CD4-positive, CD25-positive, alpha-beta regulatory T cell (primary cell): Measurements from ENCODE around the gene TMEM186. TPM values are rescaled to one million over a fixed set of nuclear protein-coding genes. Genes with fewer than 3 reads are reported as not detected.
A peak's percentile ranks its signal among the peaks of the same experiment; 100 is the strongest.

Experiments used
- ATAC-seq, 2 donors: fragments of 150-1000 bp; cut with Tn5 transposase; one replicate each; pipeline ENCODE4 v1.10.0; 2021; ENCODE audit warnings: low read depth in 2 of 2, moderate number of reproducible peaks in 2 of 2, moderate library complexity in 1 of 2
- DNase-seq, 3 donors: peaks; one replicate each; pipeline versions ENCODE4 v3.0.0 to v3.0.0-alpha.2; 2012 to 2022; ENCODE audit warnings: mixed read lengths in 1 of 3
- H3K27ac ChIP-seq: one replicate; pipeline ENCODE4 v1.7.0; 2013; ENCODE audit warnings: mild to moderate bottlenecking, low read length; ENCODE audit not compliant: insufficient read depth, poor library complexity, severe bottlenecking
- H3K27me3 ChIP-seq: one replicate; pipeline ENCODE4 v1.7.0; 2013; ENCODE audit warnings: low read length; ENCODE audit not compliant: control insufficient read depth, insufficient read depth
- H3K36me3 ChIP-seq: one replicate; pipeline ENCODE4 v1.7.0; 2013; ENCODE audit warnings: mild to moderate bottlenecking, low read length, moderate library complexity; ENCODE audit not compliant: control insufficient read depth, insufficient read depth
- H3K4me1 ChIP-seq: 2 replicates; pipeline ENCODE4 v1.7.0; 2013; ENCODE audit warnings: mild to moderate bottlenecking, low read length; ENCODE audit not compliant: insufficient read depth, control insufficient read depth, poor library complexity, severe bottlenecking
- H3K4me3 ChIP-seq: one replicate; pipeline ENCODE4 v1.7.0; 2013; ENCODE audit warnings: low read depth, mild to moderate bottlenecking, low read length, moderate library complexity
- H3K9me3 ChIP-seq, 2 experiments: 1 replicate in 1 of 2; 2 replicates in 1 of 2; pipeline ENCODE4 v1.7.0; 2013; ENCODE audit warnings: low read length in 2 of 2, mild to moderate bottlenecking in 1 of 2, moderate library complexity in 1 of 2; ENCODE audit not compliant: control insufficient read depth in 2 of 2
- H3K27ac Mint-ChIP-seq, 3 donors: one replicate each; pipeline ENCODE4 v1.8.0; 2020 to 2022; ENCODE audit warnings: mild to moderate bottlenecking in 3 of 3, mixed read lengths in 3 of 3, moderate library complexity in 2 of 3
- H3K27me3 Mint-ChIP-seq: one replicate; pipeline ENCODE4 v1.8.0; 2022; ENCODE audit warnings: mild to moderate bottlenecking, mixed read lengths
- H3K36me3 Mint-ChIP-seq: one replicate; pipeline ENCODE4 v1.8.0; 2020; ENCODE audit warnings: mixed read lengths
- H3K4me1 Mint-ChIP-seq, 4 donors: one replicate each; pipeline ENCODE4 v1.8.0; 2020 to 2022; ENCODE audit warnings: mixed read lengths in 4 of 4, mild to moderate bottlenecking in 1 of 4
- H3K4me3 Mint-ChIP-seq, 4 donors: one replicate each; pipeline ENCODE4 v1.8.0; 2020 to 2022; ENCODE audit warnings: mild to moderate bottlenecking in 4 of 4, mixed read lengths in 4 of 4, moderate library complexity in 3 of 4
- H3K9me3 Mint-ChIP-seq, 7 donors: one replicate each; pipeline ENCODE4 v1.8.0; 2020 to 2022; ENCODE audit warnings: mixed read lengths in 7 of 7, mild to moderate bottlenecking in 3 of 7, moderate library complexity in 2 of 7
- polyA plus RNA-seq, 4 donors: library from polyadenylated mRNA; unstranded; fragments of 300-500 nt; fragmentation: Illumina TruSeq; gene quantifications; one replicate each; pipeline ENCODE4 v1.2.3, GENCODE V29; 2021
- total RNA-seq: library from RNA; stranded (reverse); gene quantifications from one replicate; pipeline ENCODE4 v1.2.3, GENCODE V29; 2022

Gene TMEM186
- total and polyA plus RNA-seq, 5 donors from 2014 or later: 3.6 to 26.6 (median 20.0) TPM

GRCh38 chr16:8782673-8783072 lies 14.8 kb downstream of the TMEM186 start:
- Histone ChIP-seq H3K27me3 (no peaks in the 10 kb centered on the region), H3K36me3 (peaks cover 9% of the 10 kb centered on the region), H3K27ac (no peak overlapping the region), H3K4me3 (no peak overlapping the region), H3K9me3 (no peaks in the 10 kb centered on the region), H3K4me1 (no peaks in the 10 kb centered on the region)
- peak overlapping the region in 2 of 3 donors; percentile 22 to 39 for H3K27ac Mint-ChIP-seq
- no peak overlapping the region for H3K4me3 Mint-ChIP-seq
- no peaks in the 10 kb centered on the region for H3K9me3 Mint-ChIP-seq
- H3K4me1 Mint-ChIP-seq: no peaks in the 10 kb centered on the region
- no peaks in the 10 kb centered on the region for H3K27me3 Mint-ChIP-seq
- H3K36me3 Mint-ChIP-seq: peaks cover 18% of the 10 kb centered on the region
- no peak for ATAC-seq
- no peak for DNase-seq

DNA sequence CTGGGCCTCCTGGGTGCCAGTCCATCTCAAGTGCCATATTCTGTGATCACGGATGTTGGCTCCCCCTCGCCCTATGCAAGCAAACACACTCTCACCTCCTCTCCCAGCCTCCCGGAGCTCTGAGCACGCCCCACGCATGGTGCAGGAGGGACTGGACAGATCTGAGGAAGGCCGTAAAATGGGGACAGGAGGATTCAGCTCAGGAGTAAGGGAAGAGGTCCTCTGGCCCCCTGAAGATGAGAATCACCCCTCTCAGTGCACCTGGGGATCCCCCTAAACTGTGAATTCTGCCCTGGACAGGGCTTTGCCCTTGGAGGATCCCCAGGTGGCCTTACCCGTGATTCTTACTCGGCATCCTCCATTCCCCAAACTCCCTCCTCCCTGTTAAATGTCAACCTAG lies 15.6 kb downstream of the TMEM186 start:
- H3K27ac ChIP-seq: no peak overlapping the region
- H3K4me3 ChIP-seq: no peak overlapping the region
- Mint-ChIP-seq H3K27me3 (no peaks in the 10 kb centered on the region), H3K27ac (no peak overlapping the region), H3K4me3 (no peak overlapping the region), H3K36me3 (peaks cover 22% of the 10 kb centered on the region), H3K9me3 (peaks cover 0 to 2% (median 0%) of the 10 kb centered on the region in 7 donors), H3K4me1 (no peaks in the 10 kb centered on the region)
- ATAC-seq (no peak), DNase-seq (no peak)
- no peaks in the 10 kb centered on the region for H3K27me3 ChIP-seq
- peaks cover 13% of the 10 kb centered on the region for H3K36me3 ChIP-seq
- H3K9me3 ChIP-seq: no peaks in the 10 kb centered on the region
- H3K4me1 ChIP-seq: no peaks in the 10 kb centered on the region

DNA sequence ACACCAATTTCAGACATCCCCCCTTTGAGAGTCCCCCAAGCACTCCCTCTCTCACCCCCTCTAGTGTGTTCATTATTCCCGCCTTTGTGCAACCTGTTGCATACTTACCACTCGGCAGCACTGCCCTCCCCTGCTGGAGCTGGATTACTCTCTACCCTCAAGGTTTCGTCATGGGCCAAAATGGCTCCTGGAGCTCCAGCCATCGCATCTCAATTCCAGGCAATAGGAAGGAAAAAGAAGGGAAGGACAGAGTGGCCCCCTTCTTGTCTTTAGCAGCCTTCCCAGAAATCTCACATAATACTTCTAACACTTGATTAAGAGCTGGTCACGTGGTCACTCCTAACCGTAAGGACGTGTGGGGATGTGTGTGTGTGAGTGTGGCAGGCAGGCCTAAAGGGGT lies 20.2 kb downstream of the TMEM186 start:
- no peaks in the 10 kb centered on the region for H3K27me3 ChIP-seq
- H3K4me1 Mint-ChIP-seq: no peaks in the 10 kb centered on the region
- peaks cover 0 to 2% (median 0%) of the 10 kb centered on the region in 7 donors for H3K9me3 Mint-ChIP-seq
- H3K9me3 ChIP-seq: no peaks in the 10 kb centered on the region
- no peak overlapping the region for H3K4me3 Mint-ChIP-seq
- H3K27me3 Mint-ChIP-seq: no peaks in the 10 kb centered on the region
- H3K4me3 ChIP-seq: no peak overlapping the region
- peaks cover 48% of the 10 kb centered on the region for H3K36me3 Mint-ChIP-seq
- no peak for DNase-seq
- no peak for ATAC-seq
- H3K27ac ChIP-seq: no peak overlapping the region
- H3K4me1 ChIP-seq: no peaks in the 10 kb centered on the region
- no peak overlapping the region for H3K27ac Mint-ChIP-seq
- peaks cover 37% of the 10 kb centered on the region for H3K36me3 ChIP-seq

GRCh38 chr16:8776129-8776584 lies 21.3 kb downstream of the TMEM186 start:
- Mint-ChIP-seq H3K36me3 (peaks cover 52% of the 10 kb centered on the region), H3K9me3 (peaks cover 0 to 2% (median 0%) of the 10 kb centered on the region in 7 donors), H3K27ac (no peak overlapping the region), H3K4me1 (no peaks in the 10 kb centered on the region), H3K4me3 (no peak overlapping the region), H3K27me3 (no peaks in the 10 kb centered on the region)
- Histone ChIP-seq H3K9me3 (no peaks in the 10 kb centered on the region), H3K27me3 (no peaks in the 10 kb centered on the region), H3K36me3 (peaks cover 37% of the 10 kb centered on the region), H3K4me3 (no peak overlapping the region), H3K27ac (no peak overlapping the region), H3K4me1 (no peaks in the 10 kb centered on the region)
- DNase-seq: no peak
- no peak for ATAC-seq

- Histone ChIP-seq H3K27me3 (no peaks in the 10 kb centered on the region), H3K9me3 (no peaks in the 10 kb centered on the region), H3K36me3 (peaks cover 37% of the 10 kb centered on the region), H3K27ac (no peak overlapping the region), H3K4me1 (no peaks in the 10 kb centered on the region), H3K4me3 (no peak overlapping the region)
- no peak overlapping the region for H3K27ac Mint-ChIP-seq
- DNase-seq (no peak), ATAC-seq (no peak)
- no peak overlapping the region for H3K4me3 Mint-ChIP-seq
- H3K9me3 Mint-ChIP-seq: peaks cover 0 to 2% (median 0%) of the 10 kb centered on the region in 7 donors
- peaks cover 52% of the 10 kb centered on the region for H3K36me3 Mint-ChIP-seq
- H3K4me1 Mint-ChIP-seq: no peaks in the 10 kb centered on the region
- no peaks in the 10 kb centered on the region for H3K27me3 Mint-ChIP-seq
Measured at GRCh38 chr16:8775359-8775758, 22.1 kb downstream of the TMEM186 start.

GRCh38 chr16:8774208-8774607 lies 23.2 kb downstream of the TMEM186 start:
- no peaks in the 10 kb centered on the region for H3K27me3 Mint-ChIP-seq
- H3K4me3 Mint-ChIP-seq: no peak overlapping the region
- Histone ChIP-seq H3K9me3 (no peaks in the 10 kb centered on the region), H3K4me1 (no peaks in the 10 kb centered on the region), H3K27me3 (no peaks in the 10 kb centered on the region), H3K27ac (no peak overlapping the region), H3K36me3 (peaks cover 36% of the 10 kb centered on the region), H3K4me3 (no peak overlapping the region)
- ATAC-seq (no peak), DNase-seq (no peak)
- peaks cover 47% of the 10 kb centered on the region for H3K36me3 Mint-ChIP-seq
- H3K9me3 Mint-ChIP-seq: peaks cover 0 to 2% (median 0%) of the 10 kb centered on the region in 7 donors
- no peaks in the 10 kb centered on the region for H3K4me1 Mint-ChIP-seq
- H3K27ac Mint-ChIP-seq: no peak overlapping the region

GRCh38 chr16:8773537-8773936 lies 23.9 kb downstream of the TMEM186 start:
- H3K27ac ChIP-seq: no peak overlapping the region
- H3K4me3 Mint-ChIP-seq: no peak overlapping the region
- H3K27me3 Mint-ChIP-seq: no peaks in the 10 kb centered on the region
- ATAC-seq (no peak), DNase-seq (no peak)
- H3K27me3 ChIP-seq: no peaks in the 10 kb centered on the region
- H3K36me3 ChIP-seq: peaks cover 33% of the 10 kb centered on the region
- H3K4me1 Mint-ChIP-seq: no peaks in the 10 kb centered on the region
- H3K36me3 Mint-ChIP-seq: peaks cover 52% of the 10 kb centered on the region
- no peak overlapping the region for H3K4me3 ChIP-seq
- H3K4me1 ChIP-seq: no peaks in the 10 kb centered on the region
- no peaks in the 10 kb centered on the region for H3K9me3 ChIP-seq
- peaks cover 0 to 2% (median 0%) of the 10 kb centered on the region in 7 donors for H3K9me3 Mint-ChIP-seq
- no peak overlapping the region for H3K27ac Mint-ChIP-seq

DNA sequence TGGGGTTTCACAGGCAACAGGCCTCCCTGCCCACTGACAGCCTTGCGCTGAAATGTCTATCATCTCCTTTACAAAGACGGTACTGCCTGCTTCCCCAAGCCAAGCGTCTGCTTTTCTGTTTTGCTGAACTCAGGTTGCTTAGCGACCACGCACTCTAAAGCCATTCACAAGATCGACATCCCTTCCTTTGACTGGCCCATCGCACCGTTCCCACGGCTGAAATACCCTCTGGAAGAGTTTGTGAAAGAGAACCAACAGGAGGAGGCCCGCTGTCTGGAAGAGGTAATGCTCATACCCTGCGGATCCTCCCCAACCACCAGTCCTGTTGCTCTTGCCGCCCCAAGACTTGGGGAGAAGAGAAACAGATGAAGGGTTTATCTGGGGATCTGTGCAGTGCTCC lies 28.7 kb downstream of the TMEM186 start:
- Histone ChIP-seq H3K4me3 (no peak overlapping the region), H3K9me3 (no peaks in the 10 kb centered on the region), H3K27me3 (no peaks in the 10 kb centered on the region), H3K36me3 (peaks cover 25% of the 10 kb centered on the region), H3K4me1 (no peaks in the 10 kb centered on the region), H3K27ac (no peak overlapping the region)
- Mint-ChIP-seq H3K4me3 (no peak overlapping the region), H3K9me3 (no peaks in the 10 kb centered on the region), H3K27ac (peak overlapping the region in 1 of 3 donors; percentile 63), H3K36me3 (peaks cover 41% of the 10 kb centered on the region), H3K27me3 (no peaks in the 10 kb centered on the region), H3K4me1 (no peaks in the 10 kb centered on the region)
- DNase-seq (no peak), ATAC-seq (no peak)
